Upper lobe of right lung (tissue), 1 donor: ENCODE results near the gene SUCO. TPM values are rescaled to one million over a fixed set of nuclear protein-coding genes. Genes with fewer than 3 reads are reported as not detected.
"Not testable (repeated sequence)": the region's sequence is repeated elsewhere in the genome, so short reads cannot be mapped to it uniquely, and the experiment has no call there.

Source experiments
- ATAC-seq: fragments of 200-7000 bp; cut with Tn5 transposase; one replicate; pipeline ENCODE4 v1.9.1; 2020; ENCODE audit warnings: mild to moderate bottlenecking, moderate library complexity
- DNase-seq: peaks from one replicate; pipeline ENCODE4 v3.0.0-alpha.2; 2020
- H3K27ac ChIP-seq: fragments of 200-600 bp; one replicate; pipeline ENCODE4 v1.8.0; 2022
- H3K27me3 ChIP-seq: fragments of 200-600 bp; one replicate; pipeline ENCODE4 v1.8.0; 2022; ENCODE audit warnings: mild to moderate bottlenecking
- H3K36me3 ChIP-seq: fragments of 200-600 bp; one replicate; pipeline ENCODE4 v1.8.0; 2022
- H3K4me1 ChIP-seq: fragments of 200-600 bp; one replicate; pipeline ENCODE4 v1.8.0; 2022
- H3K4me3 ChIP-seq: fragments of 200-600 bp; one replicate; pipeline ENCODE4 v1.8.0; 2022; ENCODE audit warnings: mild to moderate bottlenecking
- H3K9me3 ChIP-seq: fragments of 200-600 bp; one replicate; pipeline ENCODE4 v1.8.0; 2022
- intact Hi-C: fragments of 100-400 bp; cut with DNase I; formaldehyde crosslinking; loops from one replicate; pipeline ENCODE4 v1.11.0; 2022
- total RNA-seq: library from RNA; stranded (reverse); fragmentation: NEBNext Ultra II Directional; extraction: Animal tissue kit (Norgen Biotek cat#: 25700); gene quantifications from one replicate; pipeline ENCODE4 v1.2.1, GENCODE V29; 2021
- TF ChIP-seq, protein P1 (sequence below): fragments of 200-600 bp; IDR thresholded peaks from one replicate; pipeline ENCODE4 v1.8.0; 2022; ENCODE audit warnings: antibody characterized with exemption
- donor health status: DM: no; HTN: yes; CAD: no; lungs with severe emphysema.

Gene SUCO
- total RNA-seq, 1 donor from 2014 or later, result 34.1 TPM

DNA sequence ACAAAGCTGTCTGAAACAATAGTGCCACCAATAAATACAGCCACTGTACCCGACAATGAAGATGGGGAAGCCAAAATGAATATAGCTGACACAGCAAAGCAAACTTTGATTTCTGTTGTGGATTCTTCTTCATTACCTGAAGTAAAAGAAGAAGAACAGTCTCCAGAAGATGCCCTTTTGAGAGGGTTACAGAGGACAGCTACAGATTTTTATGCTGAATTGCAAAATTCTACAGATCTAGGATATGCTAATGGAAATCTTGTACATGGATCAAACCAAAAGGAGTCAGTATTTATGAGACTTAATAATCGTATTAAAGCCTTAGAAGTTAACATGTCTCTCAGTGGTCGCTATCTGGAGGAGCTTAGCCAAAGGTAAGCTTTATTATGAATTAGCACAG lies 56.6 kb downstream of the SUCO start:
- Histone ChIP-seq H3K27me3 (no peaks in the 10 kb centered on the region), H3K36me3 (peaks cover 28% of the 10 kb centered on the region), H3K4me3 (no peak overlapping the region), H3K9me3 (no peaks in the 10 kb centered on the region), H3K27ac (no peak overlapping the region), H3K4me1 (no peaks in the 10 kb centered on the region)
- intact Hi-C loops, result no loop called here
- DNase-seq (no peak), ATAC-seq (no peak)
- TF ChIP-seq, protein P1, sequence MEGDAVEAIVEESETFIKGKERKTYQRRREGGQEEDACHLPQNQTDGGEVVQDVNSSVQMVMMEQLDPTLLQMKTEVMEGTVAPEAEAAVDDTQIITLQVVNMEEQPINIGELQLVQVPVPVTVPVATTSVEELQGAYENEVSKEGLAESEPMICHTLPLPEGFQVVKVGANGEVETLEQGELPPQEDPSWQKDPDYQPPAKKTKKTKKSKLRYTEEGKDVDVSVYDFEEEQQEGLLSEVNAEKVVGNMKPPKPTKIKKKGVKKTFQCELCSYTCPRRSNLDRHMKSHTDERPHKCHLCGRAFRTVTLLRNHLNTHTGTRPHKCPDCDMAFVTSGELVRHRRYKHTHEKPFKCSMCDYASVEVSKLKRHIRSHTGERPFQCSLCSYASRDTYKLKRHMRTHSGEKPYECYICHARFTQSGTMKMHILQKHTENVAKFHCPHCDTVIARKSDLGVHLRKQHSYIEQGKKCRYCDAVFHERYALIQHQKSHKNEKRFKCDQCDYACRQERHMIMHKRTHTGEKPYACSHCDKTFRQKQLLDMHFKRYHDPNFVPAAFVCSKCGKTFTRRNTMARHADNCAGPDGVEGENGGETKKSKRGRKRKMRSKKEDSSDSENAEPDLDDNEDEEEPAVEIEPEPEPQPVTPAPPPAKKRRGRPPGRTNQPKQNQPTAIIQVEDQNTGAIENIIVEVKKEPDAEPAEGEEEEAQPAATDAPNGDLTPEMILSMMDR, result no peak

DNA sequence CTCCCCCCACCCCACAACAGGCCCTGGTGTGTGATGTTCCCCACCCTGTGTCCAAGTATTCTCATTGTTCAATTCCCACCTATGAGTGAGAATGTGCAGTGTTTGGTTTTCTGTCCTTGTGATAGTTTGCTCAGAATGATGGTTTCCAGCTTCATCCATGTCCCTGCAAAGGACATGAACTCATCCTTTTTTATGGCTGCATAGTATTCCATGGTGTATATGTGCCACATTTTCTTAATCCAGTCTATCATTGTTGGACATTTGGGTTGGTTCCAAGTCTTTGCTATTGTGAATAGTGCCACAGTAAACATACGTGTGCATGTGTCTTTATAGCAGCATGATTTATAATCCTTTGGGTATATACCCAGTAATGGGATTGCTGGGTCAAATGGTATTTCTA lies 58.5 kb downstream of the SUCO start:
- H3K27ac ChIP-seq, H3K27me3 ChIP-seq, H3K9me3 ChIP-seq, ATAC-seq, H3K4me1 ChIP-seq, H3K4me3 ChIP-seq, intact Hi-C loops, DNase-seq: not testable (repeated sequence)
- H3K36me3 ChIP-seq, result peaks cover 43% of the 10 kb centered on the region

DNA sequence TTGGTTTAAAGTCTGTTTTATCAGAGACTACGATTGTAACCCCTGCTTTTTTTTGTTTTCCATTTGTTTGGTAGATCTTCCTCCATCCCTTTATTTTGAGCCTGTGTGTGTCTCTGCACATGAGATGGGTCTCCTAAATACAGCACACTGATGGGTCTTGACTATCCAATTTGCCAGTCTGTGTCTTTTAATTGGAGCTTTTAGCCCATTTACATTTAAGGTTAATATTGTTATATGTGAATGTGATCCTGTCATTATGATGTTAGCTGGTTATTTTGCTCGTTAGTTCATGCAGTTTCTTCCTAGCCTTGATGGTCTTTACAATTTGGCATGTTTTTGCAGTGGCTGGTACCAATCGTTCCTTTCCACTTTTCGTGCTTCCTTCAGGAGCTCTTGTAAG lies 62.1 kb downstream of the SUCO start:
- H3K27me3 ChIP-seq, ATAC-seq, H3K27ac ChIP-seq, H3K9me3 ChIP-seq, H3K4me1 ChIP-seq, DNase-seq, H3K4me3 ChIP-seq, intact Hi-C loops: not testable (repeated sequence)
- peaks cover 60% of the 10 kb centered on the region for H3K36me3 ChIP-seq

DNA sequence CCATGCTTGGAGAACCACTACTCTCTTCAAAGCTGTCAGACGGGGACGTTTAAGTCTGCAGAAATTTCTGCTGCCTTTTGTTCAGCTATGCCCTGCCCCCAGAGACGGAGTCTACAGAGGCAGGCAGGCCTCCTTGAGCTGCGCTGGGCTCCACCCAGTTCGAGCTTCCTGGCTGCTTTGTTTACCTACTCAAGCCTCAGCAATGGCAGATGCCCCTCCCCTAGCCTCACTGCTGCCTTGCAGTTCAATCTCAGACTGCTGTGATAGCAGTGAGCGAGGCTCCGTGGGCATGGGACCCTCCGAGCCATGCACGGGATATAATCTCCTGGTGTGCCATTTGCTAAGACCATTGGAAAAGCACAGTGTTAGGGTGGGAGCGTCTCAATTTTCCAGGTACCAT lies 63.8 kb downstream of the SUCO start:
- intact Hi-C loops, H3K27me3 ChIP-seq, H3K4me1 ChIP-seq, H3K27ac ChIP-seq, H3K4me3 ChIP-seq, DNase-seq, H3K9me3 ChIP-seq, ATAC-seq: not testable (repeated sequence)
- peaks cover 64% of the 10 kb centered on the region for H3K36me3 ChIP-seq

DNA sequence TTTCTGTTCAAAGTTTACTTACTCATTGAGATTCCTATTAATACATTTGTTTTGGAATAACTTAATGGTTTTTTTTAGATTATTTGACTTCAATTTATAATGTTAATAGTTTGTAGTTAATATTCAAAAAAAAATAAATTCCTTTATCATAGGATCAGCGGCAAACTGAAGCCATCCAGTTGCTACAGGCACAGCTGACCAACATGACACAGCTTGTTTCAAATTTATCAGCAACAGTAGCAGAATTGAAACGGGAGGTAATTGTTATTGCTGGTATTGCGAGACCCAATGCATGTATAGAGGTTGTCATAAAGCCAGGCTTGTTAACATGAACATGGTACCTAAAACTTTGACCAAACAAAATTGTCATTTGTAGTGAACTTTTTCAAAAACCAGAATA lies 67.0 kb downstream of the SUCO start:
- TF ChIP-seq, protein P1, result no peak
- ATAC-seq (no peak), DNase-seq (no peak)
- Histone ChIP-seq H3K4me1 (no peaks in the 10 kb centered on the region), H3K27ac (no peak overlapping the region), H3K4me3 (no peak overlapping the region), H3K36me3 (peaks cover 86% of the 10 kb centered on the region), H3K27me3 (no peaks in the 10 kb centered on the region), H3K9me3 (no peaks in the 10 kb centered on the region)
- intact Hi-C loops, result no loop called here

DNA sequence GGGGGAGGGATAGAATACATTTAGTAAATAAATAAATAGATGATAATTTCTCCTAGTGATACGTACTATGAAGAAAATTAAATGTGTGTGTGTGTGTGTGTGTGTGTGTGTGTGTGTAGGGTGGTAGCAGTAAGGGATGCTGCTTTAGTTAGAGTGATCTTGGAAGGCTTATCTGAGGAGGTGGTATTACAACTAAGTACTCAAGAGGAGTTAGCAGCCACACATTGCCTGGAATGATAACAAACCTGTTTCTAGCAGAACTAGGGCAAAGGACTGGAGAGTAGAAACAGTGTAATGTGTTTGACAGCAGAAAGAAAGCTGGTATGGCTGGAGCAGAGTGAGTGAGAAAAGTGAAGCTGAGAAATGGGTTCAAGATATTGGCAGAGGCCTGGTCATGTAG lies 67.7 kb downstream of the SUCO start:
- no peaks in the 10 kb centered on the region for H3K9me3 ChIP-seq
- no peak for DNase-seq
- no peak overlapping the region for H3K4me3 ChIP-seq
- H3K27ac ChIP-seq, result no peak overlapping the region
- peaks cover 82% of the 10 kb centered on the region for H3K36me3 ChIP-seq
- no peaks in the 10 kb centered on the region for H3K27me3 ChIP-seq
- no peaks in the 10 kb centered on the region for H3K4me1 ChIP-seq
- no peak for ATAC-seq
- TF ChIP-seq, protein P1, result no peak
- intact Hi-C loops, result no loop called here

DNA sequence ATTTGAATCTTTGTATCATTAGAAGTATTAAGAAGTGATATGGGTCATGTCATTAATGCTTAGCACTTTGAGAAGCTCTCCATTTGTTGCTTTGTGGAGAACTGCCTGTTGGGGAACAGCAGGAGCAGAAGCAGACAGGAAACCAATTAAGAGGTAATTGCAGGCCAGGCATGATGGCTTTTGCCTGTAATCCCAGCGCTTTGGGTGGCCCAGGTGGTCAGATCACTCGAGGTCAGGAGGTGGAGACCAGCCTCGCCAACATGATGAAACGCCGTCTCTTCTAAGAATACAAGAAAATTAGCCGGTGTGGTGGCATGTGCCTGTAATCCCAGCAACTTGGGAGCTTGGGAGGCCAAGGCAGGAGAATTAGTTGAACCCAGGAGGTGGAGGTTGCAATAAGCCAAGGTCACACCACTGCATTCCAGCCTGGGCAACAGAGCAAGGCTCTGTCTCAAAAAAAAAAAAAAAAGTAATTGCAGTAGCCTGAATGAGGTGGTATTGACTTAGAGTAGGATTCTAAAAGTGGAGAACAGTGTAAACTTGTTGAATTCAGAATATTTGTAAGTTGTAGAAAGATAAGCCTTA lies 68.2 kb downstream of the SUCO start:
- Histone ChIP-seq H3K9me3 (no peaks in the 10 kb centered on the region), H3K36me3 (peaks cover 78% of the 10 kb centered on the region), H3K4me1 (no peaks in the 10 kb centered on the region), H3K4me3 (no peak overlapping the region), H3K27me3 (no peaks in the 10 kb centered on the region), H3K27ac (no peak overlapping the region)
- DNase-seq, result no peak
- TF ChIP-seq, protein P1, result no peak
- intact Hi-C loops, result no loop called here
- ATAC-seq, result no peak
